Measurements from ENCODE around the gene RNF217. TPM values are rescaled to one million over a fixed set of nuclear protein-coding genes. Genes with fewer than 3 reads are reported as not detected.
"Not testable (repeated sequence)": the region's sequence is repeated elsewhere in the genome, so short reads cannot be mapped to it uniquely, and the experiment has no call there.

Gene RNF217
- total and polyA plus RNA-seq, 10 donors: 0.89 to 17.1 (median 10.0) TPM

- WGBS, 5 donors: 65 to 82% (median 74%) methylated on average over 7 to 8 of the region's 8 CpGs
- no peak for DNase-seq
- Histone ChIP-seq H3K4me1 (no peaks in the 10 kb centered on the region), H3K9me3 (no peaks in the 10 kb centered on the region), H3K27me3 (replicated peaks in 1 of 7) (no peaks in the 10 kb centered on the region), H3K27ac (no peak overlapping the region), H3K36me3 (no peaks in the 10 kb centered on the region), H3K4me3 (no peak overlapping the region)
- TF ChIP-seq POLR2AphosphoS5 (IDR thresholded peaks at IDR 0.05): no peak
- no peak for TF ChIP-seq POLR2A (IDR thresholded peaks at IDR 0.05)
- TF ChIP-seq CTCF (IDR thresholded peaks at IDR 0.05 in 8 of 11, conservative IDR thresholded peaks at IDR 0.05 in 3 of 11): no peak
- intact Hi-C loops (cut with DNase I; ENCODE audit: low total_unique reads): no loop called here
Observed at GRCh38 chr6:125123468-125124048, 161.3 kb downstream of the RNF217 start.

DNA sequence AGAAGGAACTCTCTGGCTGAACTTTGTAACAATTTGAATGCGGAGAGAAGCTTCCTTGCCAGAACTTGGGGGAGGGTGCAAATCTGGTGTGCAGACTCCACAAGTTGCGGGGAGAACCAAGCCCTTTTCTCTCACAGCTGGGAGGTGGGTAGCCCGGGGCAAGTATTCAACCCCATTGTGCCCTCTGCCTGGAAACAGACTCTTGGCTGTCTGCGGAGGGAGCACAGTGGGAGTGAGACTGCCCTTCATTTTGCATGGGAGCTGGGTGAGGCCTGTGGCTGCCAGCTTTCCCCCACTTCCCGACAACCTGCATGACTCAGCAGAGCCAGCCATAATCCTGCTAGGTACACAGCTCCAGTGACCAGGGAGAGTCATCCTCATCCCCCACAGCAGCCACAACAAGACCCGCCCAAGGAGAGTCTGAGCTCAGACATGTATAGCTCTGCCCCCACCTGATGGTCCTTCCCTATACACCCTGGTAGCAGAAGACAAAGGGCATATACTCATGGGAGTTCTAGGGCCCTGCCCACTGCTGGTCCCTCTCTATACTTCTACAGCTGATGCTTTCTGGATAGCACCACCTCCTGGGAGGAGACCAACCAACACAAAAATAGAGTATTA is 161.9 kb downstream of the RNF217 start:
- 80 to 88% (median 86%) methylated on average over 6 of the region's 6 CpGs for WGBS, 5 donors
- Histone ChIP-seq H3K36me3 (no peaks in the 10 kb centered on the region), H3K27ac (no peak overlapping the region), H3K4me1 (no peaks in the 10 kb centered on the region), H3K4me3 (no peak overlapping the region), H3K9me3 (no peaks in the 10 kb centered on the region), H3K27me3 (replicated peaks in 1 of 7) (no peaks in the 10 kb centered on the region)
- DNase-seq: no peak
- intact Hi-C loops (cut with DNase I; ENCODE audit: low total_unique reads): no loop called here
- TF ChIP-seq CTCF (IDR thresholded peaks at IDR 0.05 in 8 of 11, conservative IDR thresholded peaks at IDR 0.05 in 3 of 11): no peak
- no peak for TF ChIP-seq POLR2A (IDR thresholded peaks at IDR 0.05)
- no peak for TF ChIP-seq POLR2AphosphoS5 (IDR thresholded peaks at IDR 0.05)

DNA sequence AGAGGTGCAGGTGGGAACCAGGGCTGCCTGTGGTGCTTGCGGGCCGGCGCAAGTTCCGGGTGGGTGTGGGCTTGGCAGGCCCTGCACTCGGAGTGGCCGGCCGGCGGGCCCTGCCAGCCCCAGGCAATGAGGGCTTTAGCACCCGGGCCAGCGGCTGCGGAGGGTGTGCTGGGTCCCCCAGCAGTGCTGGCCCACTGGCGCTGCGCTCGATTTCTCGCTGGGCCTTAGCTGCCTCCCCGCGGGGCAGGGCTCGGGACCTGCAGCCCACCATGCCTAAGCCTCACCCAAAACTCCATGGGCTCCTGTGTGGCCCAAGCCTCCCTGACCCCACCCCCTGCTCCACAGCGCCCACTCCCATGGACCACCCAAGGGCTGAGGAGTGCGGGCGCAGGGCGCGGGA is 163.6 kb downstream of the RNF217 start:
- intact Hi-C loops (cut with DNase I; ENCODE audit: low total_unique reads); H3K27ac ChIP-seq; H3K36me3 ChIP-seq; H3K27me3 ChIP-seq (replicated peaks in 1 of 7); DNase-seq; H3K9me3 ChIP-seq; H3K4me3 ChIP-seq; H3K4me1 ChIP-seq: not testable (repeated sequence)
- WGBS, 5 donors: 96 to 100% (median 98%) methylated on average over 8 to 23 of the region's 23 CpGs

- no peak for DNase-seq
- no peaks in the 10 kb centered on the region for H3K27me3 ChIP-seq (replicated peaks in 1 of 7)
- intact Hi-C loops (cut with DNase I; ENCODE audit: low total_unique reads): no loop called here
- no peaks in the 10 kb centered on the region for H3K4me1 ChIP-seq
- H3K4me3 ChIP-seq: no peak overlapping the region
- no peaks in the 10 kb centered on the region for H3K36me3 ChIP-seq
- no peaks in the 10 kb centered on the region for H3K9me3 ChIP-seq
- no peak overlapping the region for H3K27ac ChIP-seq
- TF ChIP-seq CTCF (IDR thresholded peaks at IDR 0.05 in 8 of 11, conservative IDR thresholded peaks at IDR 0.05 in 3 of 11) (no peak), POLR2AphosphoS5 (IDR thresholded peaks at IDR 0.05) (no peak), POLR2A (IDR thresholded peaks at IDR 0.05) (no peak)
- 69 to 77% (median 71%) methylated on average over 4 of the region's 4 CpGs for WGBS, 5 donors
Observed at GRCh38 chr6:125129354-125129753, 167.1 kb downstream of the RNF217 start.
